Endometrial microvascular endothelial cells (primary cell): ENCODE results near the gene CMTM3. TPM values are rescaled to one million over a fixed set of nuclear protein-coding genes. Genes with fewer than 3 reads are reported as not detected.
"Not testable (repeated sequence)": the region's sequence is repeated elsewhere in the genome, so short reads cannot be mapped to it uniquely, and the experiment has no call there.

Experiments
- in situ Hi-C: cut with HindIII; loops from 2 replicates; pipeline ENCODE4 v1.10.0; 2017; ENCODE audit warnings: low sequenced_read_pairs, low pct_unique_long_range_greater_than_20kb; ENCODE audit errors: inconsistent ontology term
- total RNA-seq: library from RNA; depleted of rRNA; stranded (reverse); fragments of >200 nt; gene quantifications from one replicate; pipeline ENCODE4 v1.2.3, GENCODE V29; 2015; ENCODE audit errors: inconsistent ontology term

CMTM3 gene
- total RNA-seq, 1 donor from 2014 or later: 94.8 TPM

GRCh38 chr16:66603537-66604375 lies 748 bp upstream of the CMTM3 start:
- in situ Hi-C loops: no loop called here

DNA sequence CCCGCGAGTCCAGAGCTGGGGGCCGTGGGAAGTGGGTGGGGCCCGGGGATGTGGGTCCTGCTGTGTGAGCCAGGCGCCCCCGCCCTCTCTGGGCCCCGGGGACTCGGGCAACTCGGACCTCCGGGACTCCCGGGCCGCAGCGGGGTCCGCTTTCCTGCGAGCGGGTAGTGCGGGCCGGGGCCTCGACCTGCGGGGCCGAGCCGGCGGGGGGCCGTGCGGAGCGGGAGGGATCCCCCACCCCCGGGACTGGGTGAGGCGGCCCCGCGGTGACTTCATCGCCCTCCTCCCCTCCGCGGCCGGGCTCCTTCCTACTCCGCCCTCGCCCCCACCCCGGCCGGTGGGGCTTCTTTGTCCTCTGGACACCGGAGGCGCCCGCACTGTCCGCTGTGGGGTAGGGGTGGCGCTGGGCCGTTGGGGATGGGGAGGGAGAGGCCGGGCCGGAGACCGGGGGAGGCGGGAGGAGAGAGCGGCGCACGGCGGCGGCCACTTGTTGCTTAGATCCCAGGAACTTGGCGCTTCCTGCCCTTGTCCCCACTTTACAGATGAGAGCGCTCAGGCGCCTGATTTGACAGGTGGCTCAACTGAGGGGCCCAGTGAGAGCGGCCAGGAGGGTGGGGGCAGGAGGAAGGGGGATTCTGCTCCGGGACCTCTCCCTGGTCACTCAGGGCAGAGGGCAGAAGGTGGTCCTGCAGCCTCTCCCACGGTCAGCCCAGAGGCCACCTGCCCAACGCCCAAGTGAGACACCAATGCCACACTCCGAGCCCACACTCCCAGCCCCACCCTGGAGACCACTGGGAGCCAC lies 874 bp downstream of the CMTM3 start:
- in situ Hi-C loops: no loop called here

DNA sequence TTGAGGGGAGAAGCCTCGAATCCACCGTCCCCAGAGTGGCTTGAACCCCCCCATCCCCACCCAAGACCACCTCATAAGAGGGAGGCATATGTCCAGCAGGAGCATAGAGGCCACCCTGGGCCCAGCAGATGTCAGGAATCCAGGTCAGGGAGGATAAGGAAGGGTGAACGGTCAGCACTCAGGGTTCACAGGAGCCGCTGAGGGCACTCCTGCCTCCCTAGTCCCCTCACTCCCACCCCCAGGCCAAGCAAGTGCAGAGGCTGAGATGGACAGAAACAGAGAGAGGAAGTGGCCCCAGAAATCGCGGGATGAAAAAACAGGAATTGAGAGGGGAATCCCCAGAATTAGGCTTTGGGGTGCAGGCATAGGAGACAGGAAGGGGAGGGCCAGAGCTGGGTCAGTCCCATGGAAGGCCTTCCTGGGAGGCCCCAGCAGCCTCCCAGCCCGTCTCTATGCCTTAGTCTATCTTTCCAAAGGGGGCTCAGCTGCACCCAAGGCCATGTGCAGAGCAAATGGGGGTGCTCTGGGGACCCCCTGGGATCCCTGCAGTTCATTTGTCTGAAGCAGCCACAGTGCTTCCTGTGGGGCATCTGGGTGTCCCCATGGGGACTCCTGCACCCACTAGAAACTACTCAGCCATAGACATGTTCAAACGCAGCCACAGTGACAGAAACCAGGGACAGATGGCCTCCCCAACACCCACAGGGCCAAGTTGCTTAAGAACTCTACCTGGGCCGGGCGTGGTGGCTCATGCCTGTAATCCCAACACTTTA lies 1.7 kb downstream of the CMTM3 start:
- in situ Hi-C loops: no loop called here

GRCh38 chr16:66608241-66609138 lies 4.0 kb downstream of the CMTM3 start:
- in situ Hi-C loops: no loop called here

GRCh38 chr16:66609139-66609510 lies 4.6 kb downstream of the CMTM3 start:
- in situ Hi-C loops: no loop called here

DNA sequence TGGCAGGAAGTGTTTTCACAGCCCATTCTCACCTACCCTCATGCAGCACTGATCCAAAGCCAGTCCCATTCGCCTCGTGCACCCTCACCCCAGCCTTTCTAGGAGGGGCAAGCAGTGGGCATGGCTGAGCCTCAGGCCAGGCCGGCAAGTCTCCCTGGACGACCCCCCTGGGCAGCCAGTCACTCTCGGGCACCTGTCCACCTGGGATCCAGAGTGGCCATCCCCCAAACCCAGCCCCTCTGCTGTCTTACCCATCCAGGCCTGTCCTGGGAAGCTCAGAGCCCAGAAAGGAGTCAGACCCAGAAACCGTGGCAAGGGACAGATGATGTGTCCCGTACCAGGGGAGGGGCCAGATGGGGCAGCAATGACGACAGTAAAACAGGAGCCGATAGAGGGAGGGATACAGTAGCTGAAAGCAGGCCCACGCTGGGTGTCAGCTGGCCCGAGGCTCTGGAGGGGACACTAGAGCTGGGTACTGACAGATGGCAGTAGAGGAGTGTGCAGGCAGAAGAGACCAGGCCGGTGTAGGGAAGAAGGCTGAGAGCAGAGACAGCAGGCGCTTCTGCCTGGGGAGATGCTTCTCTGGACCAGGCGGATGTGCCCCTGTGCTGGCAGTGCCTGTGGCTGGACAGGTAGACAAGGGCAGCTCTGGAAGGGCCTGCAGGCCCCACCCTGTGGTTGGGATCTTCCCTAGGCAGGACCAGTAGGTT lies 5.8 kb downstream of the CMTM3 start:
- in situ Hi-C loops: no loop called here

DNA sequence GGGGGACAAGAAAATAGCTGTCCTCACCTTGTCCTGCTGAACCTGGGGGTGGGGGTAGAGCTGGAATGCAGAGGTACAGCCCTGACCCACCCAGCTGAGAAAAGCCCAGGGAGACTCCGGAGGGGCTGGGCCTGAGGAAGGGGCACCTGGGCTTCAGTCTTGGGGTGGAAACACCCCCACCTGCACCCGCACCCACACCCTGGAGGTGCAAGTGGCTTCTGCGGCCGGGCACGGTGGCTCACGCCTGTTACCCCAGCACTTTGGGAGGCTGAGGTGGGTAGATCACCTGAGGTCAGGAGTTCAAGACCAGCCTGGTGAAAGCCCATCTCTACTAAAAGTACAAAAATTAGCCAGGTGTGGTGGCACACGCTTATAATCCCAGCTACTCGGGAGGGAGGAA lies 7.4 kb downstream of the CMTM3 start:
- in situ Hi-C loops: not testable (repeated sequence)

- in situ Hi-C loops: no loop called here
Observed at GRCh38 chr16:66612422-66612821, 7.9 kb downstream of the CMTM3 start.

- in situ Hi-C loops: no loop called here
Observed at GRCh38 chr16:66614161-66614802, 9.8 kb downstream of the CMTM3 start.

- in situ Hi-C loops: no loop called here
Observed at GRCh38 chr16:66616169-66616568, 11.7 kb downstream of the CMTM3 start.

GRCh38 chr16:66616592-66616991 lies 12.1 kb downstream of the CMTM3 start:
- in situ Hi-C loops: no loop called here

- in situ Hi-C loops: no loop called here
Observed at GRCh38 chr16:66617010-66617434, 12.5 kb downstream of the CMTM3 start.

DNA sequence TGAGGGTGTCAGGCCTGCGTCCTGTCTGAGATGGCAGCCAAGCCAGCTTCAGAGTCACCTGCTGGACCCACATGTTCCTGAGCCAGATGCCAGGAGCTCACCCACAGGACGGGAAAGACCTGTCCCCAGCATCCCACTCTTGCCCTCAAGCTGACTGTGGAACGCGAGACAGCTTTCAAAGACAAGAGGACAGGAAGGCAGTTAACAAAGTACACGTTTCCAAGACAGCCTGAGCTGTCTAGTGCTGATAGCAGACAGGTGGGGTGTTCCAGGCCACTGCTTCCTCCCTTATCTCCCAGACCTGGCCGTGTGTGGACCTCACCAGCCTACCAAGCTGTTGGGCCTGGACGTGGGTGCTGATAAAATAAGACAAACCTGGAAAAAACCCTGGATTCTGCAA lies 13.2 kb downstream of the CMTM3 start:
- in situ Hi-C loops: no loop called here

- in situ Hi-C loops: no loop called here
Observed at GRCh38 chr16:66618588-66619375, 14.3 kb downstream of the CMTM3 start.

- in situ Hi-C loops: no loop called here
Observed at GRCh38 chr16:66619534-66620428, 15.3 kb downstream of the CMTM3 start.

DNA sequence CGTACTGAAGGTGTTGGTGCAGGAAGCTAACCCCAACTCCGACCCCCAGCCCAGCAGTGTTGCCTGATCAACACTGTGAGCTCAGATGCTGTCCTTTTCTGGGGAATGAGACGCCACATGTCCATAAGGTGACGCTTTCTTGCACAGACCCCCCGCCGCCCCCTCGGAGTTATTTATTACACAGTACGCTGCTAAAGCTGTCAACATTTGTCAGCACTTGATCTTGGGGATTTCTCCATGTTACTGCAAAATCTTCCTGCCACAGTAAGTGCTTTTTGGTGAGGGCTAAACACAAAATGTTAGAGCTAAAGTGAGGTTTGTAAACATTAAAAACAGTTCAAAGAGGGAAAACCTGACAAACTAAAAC lies 15.9 kb downstream of the CMTM3 start:
- in situ Hi-C loops: no loop called here
